M059J (cell line): ENCODE results near the gene NIPAL1. TPM values are rescaled to one million over a fixed set of nuclear protein-coding genes. Genes with fewer than 3 reads are reported as not detected.
A peak's percentile ranks its signal among the peaks of the same experiment; 100 is the strongest.

ENCODE experiments used
- DNase-seq: peaks from one replicate; pipeline ENCODE4 v3.0.0-alpha.2; 2012; ENCODE audit warnings: low read depth
- total RNA-seq: library from RNA; depleted of rRNA; stranded (reverse); fragments of >200 nt; shearing (Covaris generic); gene quantifications from 2 replicates; pipeline ENCODE4 v1.2.3, GENCODE V29; 2014

Gene NIPAL1
- total RNA-seq, 1 experiment from 2014 or later, result 4.6 TPM

- DNase-seq, result peak; percentile 61
These were observed 8.4 kb downstream of the NIPAL1 start for GRCh38 chr4:48025005-48025404.

- no peak for DNase-seq
These were observed 11.1 kb downstream of the NIPAL1 start for GRCh38 chr4:48027653-48028052.

GRCh38 chr4:48028696-48029095 lies 12.1 kb downstream of the NIPAL1 start:
- no peak for DNase-seq

DNA sequence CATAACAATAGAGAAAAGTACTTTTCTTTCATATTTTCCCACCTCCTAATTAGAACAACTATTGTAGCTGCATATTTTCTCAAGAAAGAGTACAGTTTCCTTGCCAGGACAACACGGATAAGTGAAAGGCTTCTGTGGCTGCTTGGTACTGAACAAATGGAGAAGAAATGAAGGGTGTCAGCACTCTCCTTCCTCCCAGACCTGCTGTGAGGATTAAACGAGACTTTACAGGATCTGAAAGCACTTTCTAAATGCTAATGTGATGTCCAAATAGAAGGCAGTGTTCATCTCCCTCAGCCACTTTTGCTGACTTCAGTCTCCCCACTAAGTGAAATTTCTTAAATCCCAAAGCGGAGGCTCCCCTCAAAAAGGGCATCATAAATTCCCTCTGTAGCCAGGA lies 13.9 kb downstream of the NIPAL1 start:
- DNase-seq, result no peak

GRCh38 chr4:48031802-48032525 lies 15.4 kb downstream of the NIPAL1 start:
- DNase-seq, result peak; percentile 70

GRCh38 chr4:48032721-48033120 lies 16.1 kb downstream of the NIPAL1 start:
- no peak for DNase-seq

DNA sequence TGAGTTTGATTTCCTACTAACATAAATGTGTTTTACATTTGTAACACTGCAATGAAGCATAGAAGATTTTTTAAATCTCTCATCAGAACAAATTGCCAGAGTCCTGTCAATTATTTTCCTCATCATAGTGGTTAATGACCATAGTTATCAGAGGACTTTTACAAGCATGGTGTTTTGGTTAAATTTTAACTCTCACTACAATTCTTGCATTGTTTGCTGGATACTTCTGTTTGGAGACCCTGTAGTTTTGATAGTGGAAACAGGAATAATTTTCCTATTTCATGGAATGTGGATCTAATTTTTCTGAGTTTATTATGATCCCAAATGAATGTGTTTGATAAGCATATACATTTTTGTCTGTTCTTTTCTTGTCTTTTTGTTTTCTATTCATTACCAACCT lies 16.8 kb downstream of the NIPAL1 start:
- no peak for DNase-seq

DNA sequence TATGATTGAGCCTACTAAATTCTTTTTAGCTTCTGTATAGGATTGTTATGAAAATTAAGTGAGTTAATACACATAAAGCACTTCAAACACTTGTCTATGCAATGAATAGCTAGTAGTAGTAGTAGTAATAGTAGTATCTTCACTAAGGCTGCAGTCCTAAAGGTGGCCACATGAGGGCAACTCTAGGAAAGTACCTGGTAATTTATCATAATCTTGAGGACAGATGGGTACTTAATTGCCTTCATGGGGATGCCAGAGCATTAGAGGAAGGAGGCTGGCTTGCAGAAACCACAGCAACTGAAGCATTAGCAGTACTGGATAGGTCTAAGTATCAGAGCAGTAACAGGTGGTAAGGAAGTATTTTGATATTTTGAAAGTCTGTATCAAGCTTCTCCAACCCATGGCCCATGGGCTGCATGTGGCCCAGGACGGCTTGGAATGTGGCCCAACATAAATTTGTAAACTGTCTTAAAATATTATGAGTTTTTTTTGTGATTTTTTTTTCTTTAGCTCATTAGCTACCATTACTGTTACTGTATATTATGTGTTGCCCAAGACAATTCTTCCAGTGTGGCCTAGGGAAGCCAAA lies 17.3 kb downstream of the NIPAL1 start:
- peak; percentile 50 for DNase-seq

DNA sequence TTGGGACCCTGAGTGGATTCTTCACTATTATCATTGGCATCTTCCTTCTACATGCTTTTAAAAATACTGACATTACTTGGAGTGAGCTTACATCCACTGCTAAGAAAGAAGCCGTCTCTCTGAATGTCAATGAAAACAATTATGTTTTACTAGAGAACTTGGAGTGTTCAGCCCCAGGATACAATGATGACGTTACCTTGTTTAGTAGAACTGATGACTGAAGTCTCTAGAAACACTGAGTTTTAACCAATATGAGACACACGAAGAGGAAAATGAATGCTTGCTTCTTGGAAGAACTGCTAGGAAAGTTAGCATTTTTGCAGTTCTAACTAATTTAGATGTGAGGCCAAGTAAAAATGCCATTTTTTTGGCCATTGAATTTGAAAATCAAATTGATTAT lies 19.4 kb downstream of the NIPAL1 start:
- no peak for DNase-seq

DNA sequence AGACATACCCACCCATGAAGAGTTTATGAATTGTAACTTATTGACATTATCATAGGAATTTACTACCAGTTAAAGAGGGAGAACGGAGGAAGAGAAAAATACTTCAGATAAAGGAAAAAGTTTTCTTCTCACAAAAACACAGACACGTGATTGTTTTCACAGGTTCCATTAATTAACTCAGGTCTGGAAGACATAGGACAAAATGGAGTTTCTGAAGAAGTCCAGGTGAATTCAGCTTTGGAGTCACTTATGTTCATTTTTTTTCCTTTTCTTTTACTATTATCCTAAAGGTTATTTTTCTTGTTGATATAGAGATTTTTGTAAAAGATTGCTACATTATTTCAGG lies 20.5 kb downstream of the NIPAL1 start:
- no peak for DNase-seq

- no peak for DNase-seq
These were observed 22.1 kb downstream of the NIPAL1 start for GRCh38 chr4:48038666-48039065.

DNA sequence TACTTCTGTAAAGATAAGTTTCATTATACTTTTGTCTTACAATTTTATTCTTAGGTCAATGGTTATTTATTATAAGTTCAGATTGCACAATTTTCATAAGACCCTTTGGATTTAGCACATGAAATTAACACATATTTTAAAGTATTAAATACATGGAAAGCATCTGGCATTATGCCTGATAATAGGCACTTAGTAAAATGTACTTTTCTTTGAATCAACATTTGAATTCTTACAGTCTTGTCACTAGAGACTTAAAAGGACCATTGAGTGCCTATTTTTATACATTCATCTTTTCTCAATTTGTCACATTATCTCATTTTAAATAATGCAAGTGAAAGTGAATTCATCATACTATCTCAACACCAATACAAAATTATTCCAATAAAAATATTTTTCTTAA lies 23.0 kb downstream of the NIPAL1 start:
- no peak for DNase-seq

DNA sequence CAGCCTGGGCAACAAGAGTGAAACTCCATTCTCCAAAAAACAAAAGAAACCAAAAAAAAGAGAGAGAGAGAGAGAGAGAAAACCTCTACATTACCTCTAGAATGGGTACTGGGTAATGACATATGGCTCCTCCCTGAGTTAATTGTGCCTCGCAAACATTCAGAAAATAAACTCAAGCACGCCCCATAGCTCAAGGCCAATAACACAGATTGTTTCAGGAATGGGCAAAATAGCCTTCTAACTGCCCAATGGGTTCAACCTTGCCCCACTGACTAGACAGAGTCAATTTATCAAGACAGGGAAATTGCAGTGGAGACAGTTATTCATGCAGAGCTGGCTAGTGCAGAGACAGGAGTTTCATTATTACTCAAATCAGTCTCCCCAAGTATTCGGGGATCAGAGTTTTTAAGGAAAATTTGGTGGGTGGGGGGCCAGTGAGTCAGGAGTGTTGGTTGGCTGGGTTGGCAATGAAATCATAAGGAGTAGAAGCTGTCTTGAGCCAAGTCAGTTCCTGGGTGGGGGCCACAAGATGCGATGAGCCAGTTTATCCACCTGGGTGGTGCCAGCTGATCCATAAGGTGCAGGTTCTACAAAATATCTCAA lies 25.1 kb downstream of the NIPAL1 start:
- DNase-seq, result peak; percentile 35

DNA sequence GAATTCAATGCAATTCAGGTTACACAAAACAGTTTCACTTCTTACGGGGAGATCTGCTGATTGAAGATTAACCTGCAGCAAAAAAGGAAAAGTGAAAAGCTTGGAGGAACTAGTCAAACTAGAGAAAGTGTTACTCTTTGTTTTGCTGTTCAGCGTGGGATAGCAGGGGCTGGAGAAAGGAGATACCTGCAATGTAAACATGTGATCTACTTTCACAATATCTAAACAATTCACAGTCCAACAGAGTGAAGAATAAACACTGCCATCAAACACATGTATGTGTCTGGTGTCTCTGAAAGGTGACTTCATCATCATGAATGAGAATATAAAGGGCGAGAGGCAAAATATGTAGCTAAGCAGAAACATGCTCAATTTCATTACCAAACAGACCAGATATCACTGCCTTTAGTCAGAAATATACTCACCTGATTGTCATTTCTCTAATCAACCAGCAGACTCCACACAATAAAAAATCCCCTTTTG lies 26.4 kb downstream of the NIPAL1 start:
- DNase-seq, result no peak

GRCh38 chr4:48043504-48043903 lies 26.9 kb downstream of the NIPAL1 start:
- no peak for DNase-seq

DNA sequence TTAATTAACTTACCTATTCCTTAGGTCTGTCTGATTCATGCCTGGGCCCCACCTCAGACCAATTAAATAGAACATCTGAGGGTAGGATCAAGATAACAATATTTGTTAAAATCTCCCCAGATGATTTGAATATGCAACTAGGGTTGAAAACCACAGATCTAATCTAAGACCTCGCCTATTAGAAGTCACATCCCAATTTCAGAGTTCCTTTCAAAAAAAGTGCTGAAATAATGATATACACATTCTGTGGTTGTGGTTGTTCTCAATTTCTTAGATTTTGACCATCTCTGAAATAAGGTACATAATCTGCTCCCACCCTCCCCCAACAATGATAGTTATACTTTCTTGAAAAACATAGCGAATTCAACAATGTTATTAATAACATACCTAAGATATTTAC lies 27.7 kb downstream of the NIPAL1 start:
- no peak for DNase-seq

GRCh38 chr4:48046059-48046458 lies 29.5 kb downstream of the NIPAL1 start:
- no peak for DNase-seq

- DNase-seq, result peak; percentile 46
These were observed 30.9 kb downstream of the NIPAL1 start for GRCh38 chr4:48047421-48047844.

DNA sequence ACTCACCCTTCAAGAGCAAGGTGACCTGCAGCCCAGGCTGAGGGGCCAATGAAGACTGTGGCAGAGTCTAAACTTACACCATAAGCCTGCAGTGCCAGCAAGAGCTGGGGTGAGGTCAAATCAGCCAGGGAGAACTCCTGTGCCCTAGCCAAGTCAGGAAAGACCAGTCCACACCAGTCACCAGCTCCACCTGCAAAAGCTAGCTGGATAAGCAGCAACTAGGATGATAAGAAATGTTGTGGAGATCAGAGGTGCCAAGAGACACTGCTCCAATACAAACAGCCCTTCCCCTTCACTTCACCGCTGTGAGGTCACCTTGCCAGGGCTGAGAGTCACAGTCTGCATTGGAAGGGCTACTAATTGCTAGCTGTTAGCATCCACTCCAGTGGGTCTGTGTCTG lies 31.3 kb downstream of the NIPAL1 start:
- no peak for DNase-seq

DNA sequence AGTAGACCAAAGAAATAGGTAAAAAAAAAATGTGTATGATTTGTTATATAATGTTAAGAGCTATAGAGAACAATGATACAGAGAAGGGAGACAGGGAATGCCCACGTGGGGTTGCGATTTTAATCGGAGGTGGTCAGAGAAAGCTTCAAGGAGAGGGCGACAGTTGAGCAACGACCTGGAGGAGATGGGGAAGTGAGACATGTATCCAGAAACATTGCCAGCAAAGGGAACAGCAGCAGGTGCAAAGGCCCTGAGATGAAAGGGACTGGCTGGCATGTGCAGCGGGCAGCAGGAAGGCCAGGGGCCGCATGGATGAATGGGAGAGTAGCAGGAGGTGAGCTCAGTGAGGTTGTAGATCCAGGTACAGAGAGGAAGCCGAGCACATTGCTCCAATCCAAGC lies 32.9 kb downstream of the NIPAL1 start:
- no peak for DNase-seq

GRCh38 chr4:48051078-48051477 lies 34.5 kb downstream of the NIPAL1 start:
- DNase-seq, result peak; percentile 47

- no peak for DNase-seq
These were observed 42.3 kb downstream of the NIPAL1 start for GRCh38 chr4:48058617-48059530.
